Esophagus muscularis mucosa (tissue), 4 donors: ENCODE data around the gene CCDC146. TPM values are rescaled to one million over a fixed set of nuclear protein-coding genes. Genes with fewer than 3 reads are reported as not detected.

Experiments
- DNase-seq: peaks from one replicate; pipeline ENCODE4 v3.0.0-alpha.2; 2017; ENCODE audit errors: extremely low spot score
- H3K27ac ChIP-seq, 4 donors: fragments of 200-600 bp; sonication (generic); replicated peaks in 1 of 4; 1 replicate in 3 of 4; 2 replicates in 1 of 4; pipeline ENCODE4 v1.5.1; 2016 to 2019; ENCODE audit warnings: mild to moderate bottlenecking in 1 of 4
- H3K27me3 ChIP-seq, 4 donors: fragments of 200-600 bp; sonication (generic); one replicate each; pipeline versions ENCODE4 v1.5.1 to v1.6.0; 2016 to 2019
- H3K36me3 ChIP-seq, 4 donors: fragments of 200-600 bp; sonication (generic); one replicate each; pipeline ENCODE4 v1.5.1; 2016 to 2019
- H3K4me1 ChIP-seq, 4 donors: fragments of 200-600 bp; sonication (generic); one replicate each; pipeline ENCODE4 v1.5.1; 2016 to 2019
- H3K4me3 ChIP-seq, 4 donors: fragments of 200-600 bp; sonication (generic); 1 replicate in 2 of 4; 2 replicates in 2 of 4; pipeline ENCODE4 v1.5.1; 2016 to 2019; ENCODE audit warnings: mild to moderate bottlenecking in 4 of 4, moderate library complexity in 1 of 4
- H3K9me3 ChIP-seq, 4 donors: fragments of 200-600 bp; sonication (generic); 1 replicate in 3 of 4; 2 replicates in 1 of 4; pipeline ENCODE4 v1.5.1; 2016 to 2019
- CTCF ChIP-seq, 3 experiments: fragments of 200-600 bp in 2 of 3; fragments of 450-650 bp in 1 of 3; sonication (generic) in 2 of 3; IDR thresholded peaks; one replicate each; pipeline ENCODE4 v1.5.1; 2017 to 2019; ENCODE audit warnings: antibody characterized with exemption in 3 of 3, mild to moderate bottlenecking in 2 of 3, moderate library complexity in 1 of 3
- EP300 ChIP-seq: sonication (generic); formaldehyde crosslinking; IDR thresholded peaks from one replicate; pipeline ENCODE4 v1.6.1; 2017; ENCODE audit warnings: antibody characterized with exemption
- POLR2A ChIP-seq: fragments of 450-650 bp; IDR thresholded peaks from one replicate; pipeline ENCODE4 v1.6.1; 2017; ENCODE audit warnings: antibody characterized with exemption, moderate library complexity, mild to moderate bottlenecking, low read depth
- POLR2AphosphoS5 ChIP-seq, 2 donors: sonication (generic); formaldehyde crosslinking; IDR thresholded peaks; one replicate each; pipeline ENCODE4 v1.6.1; 2017; ENCODE audit warnings: antibody characterized with exemption in 2 of 2
- WGBS: methylation state at CpG from one replicate; pipeline ENCODE4 v1.1.5; 2018; 5-methylcytosine and 5-hydroxymethylcytosine counted together
- intact Hi-C: fragments of 100-400 bp; cut with DNase I; formaldehyde crosslinking; loops from one replicate; pipeline ENCODE4 v1.15.1; 2023
- total RNA-seq, 4 donors: library from RNA; depleted of rRNA; stranded (reverse); fragments of >200 nt; gene quantifications; one replicate each; pipeline versions ENCODE4 v1.1.0 to v1.2.1, GENCODE V29; 2016

The CCDC146 gene
- total RNA-seq, 4 donors from 2014 or later = 14.1 to 21.0 (median 16.2) TPM

GRCh38 chr7:77200542-77200941 is 78.1 kb downstream of the CCDC146 start:
- Histone ChIP-seq H3K36me3 (no peaks in the 10 kb centered on the region), H3K27me3 (no peaks in the 10 kb centered on the region), H3K4me1 (peaks cover 7 to 31% (median 23%) of the 10 kb centered on the region in 4 donors), H3K9me3 (no peaks in the 10 kb centered on the region), H3K4me3 (peak overlapping the region; percentile 51 to 71 (median 66)), H3K27ac (peak overlapping the region; percentile 81 to 88 (median 83))
- no peak for DNase-seq
- intact Hi-C loops = loop anchor here (5.0 kb wide), 1 partner anchor 127 kb away; no protein-coding TSS in a partner anchor
- no peak for TF ChIP-seq POLR2AphosphoS5 (IDR thresholded peaks at IDR 0.05)
- no peak for TF ChIP-seq POLR2A
- TF ChIP-seq EP300 = no peak
- TF ChIP-seq CTCF (IDR thresholded peaks at IDR 0.05) = no peak
- 76% methylated on average over 2 of the region's 2 CpGs for WGBS

GRCh38 chr7:77202481-77202976 is 80.1 kb downstream of the CCDC146 start:
- Histone ChIP-seq H3K27ac (no peak overlapping the region), H3K36me3 (no peaks in the 10 kb centered on the region), H3K4me3 (no peak overlapping the region), H3K27me3 (no peaks in the 10 kb centered on the region), H3K4me1 (peaks cover 5 to 23% (median 18%) of the 10 kb centered on the region in 4 donors), H3K9me3 (no peaks in the 10 kb centered on the region)
- no peak for TF ChIP-seq EP300
- no peak for TF ChIP-seq CTCF (IDR thresholded peaks at IDR 0.05)
- no peak for TF ChIP-seq POLR2A
- TF ChIP-seq POLR2AphosphoS5 (IDR thresholded peaks at IDR 0.05) = no peak
- intact Hi-C loops = loop anchor here (5.0 kb wide), 1 partner anchor 125 kb away; no protein-coding TSS in a partner anchor
- no peak for DNase-seq
- 86% methylated on average over 4 of the region's 4 CpGs for WGBS

- Histone ChIP-seq H3K9me3 (peaks cover 0 to 14% (median 6%) of the 10 kb centered on the region in 4 donors), H3K27me3 (no peaks in the 10 kb centered on the region), H3K4me1 (peaks cover 2 to 15% (median 11%) of the 10 kb centered on the region in 4 donors), H3K36me3 (no peaks in the 10 kb centered on the region), H3K4me3 (no peak overlapping the region), H3K27ac (no peak overlapping the region)
- DNase-seq = no peak
- intact Hi-C loops = no loop called here
- TF ChIP-seq POLR2AphosphoS5 (IDR thresholded peaks at IDR 0.05) (no peak), POLR2A (no peak), CTCF (IDR thresholded peaks at IDR 0.05) (no peak), EP300 (no peak)
- 98% methylated on average over 3 of the region's 3 CpGs for WGBS
Observed at GRCh38 chr7:77205706-77206105, 83.3 kb downstream of the CCDC146 start.

GRCh38 chr7:77208416-77208815 is 86.0 kb downstream of the CCDC146 start:
- peaks cover 0 to 14% (median 6%) of the 10 kb centered on the region in 4 donors for H3K9me3 ChIP-seq
- DNase-seq = no peak
- TF ChIP-seq POLR2AphosphoS5 (IDR thresholded peaks at IDR 0.05) = no peak
- no peak for TF ChIP-seq CTCF (IDR thresholded peaks at IDR 0.05)
- no peak for TF ChIP-seq POLR2A

More at GRCh38 chr7:77208416-77208815, 86.0 kb downstream of the CCDC146 start:
- intact Hi-C loops = no loop called here
- no peak overlapping the region for H3K27ac ChIP-seq
- no peaks in the 10 kb centered on the region for H3K27me3 ChIP-seq
- H3K4me1 ChIP-seq = no peaks in the 10 kb centered on the region
- no peak overlapping the region for H3K4me3 ChIP-seq
- no peaks in the 10 kb centered on the region for H3K36me3 ChIP-seq
